ENCODE measurements around the gene ATP1A4.

ATP1A4 gene

DNA sequence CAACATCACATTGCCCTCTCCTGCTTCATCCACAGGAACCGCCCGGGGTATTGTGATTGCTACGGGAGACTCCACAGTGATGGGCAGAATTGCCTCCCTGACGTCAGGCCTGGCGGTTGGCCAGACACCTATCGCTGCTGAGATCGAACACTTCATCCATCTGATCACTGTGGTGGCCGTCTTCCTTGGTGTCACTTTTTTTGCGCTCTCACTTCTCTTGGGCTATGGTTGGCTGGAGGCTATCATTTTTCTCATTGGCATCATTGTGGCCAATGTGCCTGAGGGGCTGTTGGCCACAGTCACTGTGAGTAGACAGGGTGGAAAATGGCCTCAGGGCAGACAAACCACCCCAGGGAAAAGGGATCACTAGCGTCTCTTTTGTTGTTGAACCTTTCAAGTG is 12.7 kb downstream of the ATP1A4 start:
- Mint-ChIP-seq H3K27ac (no peak overlapping the region), H3K36me3 (no peaks in the 10 kb centered on the region), H3K9me3 (no peaks in the 10 kb centered on the region), H3K27me3 (peaks cover 45% of the 10 kb centered on the region), H3K4me1 (peaks cover under 1% of the 10 kb centered on the region), H3K4me3 (no peak overlapping the region)
- CTCF ChIA-PET = no interaction called here
- DNase-seq = no peak

DNA sequence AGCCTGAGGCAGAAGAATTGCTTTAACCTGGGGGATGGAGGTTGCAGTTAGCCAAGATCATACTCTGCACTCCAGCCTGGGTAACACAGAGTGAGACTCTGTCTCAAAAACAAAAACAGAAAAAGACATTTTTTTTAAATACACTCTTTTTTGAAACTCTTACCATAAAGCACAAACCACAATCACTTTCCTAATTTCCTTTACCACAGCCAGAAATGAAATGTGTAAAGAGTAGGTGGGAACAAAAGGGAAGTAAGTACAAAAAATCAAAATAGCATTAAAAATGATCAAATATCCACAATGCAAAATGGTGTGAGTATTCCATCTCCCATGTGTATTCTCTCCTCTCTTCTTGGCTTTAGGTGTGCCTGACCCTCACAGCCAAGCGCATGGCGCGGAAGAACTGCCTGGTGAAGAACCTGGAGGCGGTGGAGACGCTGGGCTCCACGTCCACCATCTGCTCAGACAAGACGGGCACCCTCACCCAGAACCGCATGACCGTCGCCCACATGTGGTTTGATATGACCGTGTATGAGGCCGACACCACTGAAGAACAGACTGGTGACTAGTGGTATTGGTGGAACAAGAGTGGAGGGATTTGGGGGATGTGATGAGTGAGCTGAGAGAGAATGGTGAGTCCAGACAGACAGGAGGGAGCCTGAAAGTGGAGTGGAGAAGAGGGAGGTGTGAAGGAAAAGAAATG is 14.9 kb downstream of the ATP1A4 start:
- peaks cover 8% of the 10 kb centered on the region for H3K4me1 Mint-ChIP-seq
- DNase-seq = no peak
- H3K27ac Mint-ChIP-seq = no peak overlapping the region
- no peaks in the 10 kb centered on the region for H3K36me3 Mint-ChIP-seq
- CTCF ChIA-PET = no interaction called here
- no peak overlapping the region for H3K4me3 Mint-ChIP-seq
- no peaks in the 10 kb centered on the region for H3K9me3 Mint-ChIP-seq
- peaks cover 51% of the 10 kb centered on the region for H3K27me3 Mint-ChIP-seq

DNA sequence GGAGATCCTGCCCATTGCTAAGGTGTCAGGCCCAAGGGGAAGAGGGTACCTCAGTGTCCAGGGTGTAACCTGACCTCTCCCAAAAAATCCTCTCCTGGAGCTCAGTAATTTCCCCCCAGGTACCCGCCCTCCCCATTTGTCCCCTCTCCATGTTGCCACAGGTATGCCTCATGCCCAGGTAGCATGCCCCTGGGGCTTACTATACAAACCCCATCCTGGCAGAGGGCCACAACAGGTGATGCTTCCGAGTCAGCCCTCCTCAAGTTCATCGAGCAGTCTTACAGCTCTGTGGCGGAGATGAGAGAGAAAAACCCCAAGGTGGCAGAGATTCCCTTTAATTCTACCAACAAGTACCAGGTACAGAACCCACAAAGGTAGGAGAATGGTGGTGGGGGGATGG is 15.7 kb downstream of the ATP1A4 start:
- no peak for DNase-seq
- Mint-ChIP-seq H3K27me3 (peaks cover 52% of the 10 kb centered on the region), H3K36me3 (no peaks in the 10 kb centered on the region), H3K27ac (no peak overlapping the region), H3K4me3 (no peak overlapping the region), H3K9me3 (no peaks in the 10 kb centered on the region), H3K4me1 (peaks cover 8% of the 10 kb centered on the region)
- CTCF ChIA-PET = interaction anchor here (1.1 kb wide), 1 partner anchor 85 kb away, joined by 3 read pairs; no protein-coding TSS in a partner anchor

DNA sequence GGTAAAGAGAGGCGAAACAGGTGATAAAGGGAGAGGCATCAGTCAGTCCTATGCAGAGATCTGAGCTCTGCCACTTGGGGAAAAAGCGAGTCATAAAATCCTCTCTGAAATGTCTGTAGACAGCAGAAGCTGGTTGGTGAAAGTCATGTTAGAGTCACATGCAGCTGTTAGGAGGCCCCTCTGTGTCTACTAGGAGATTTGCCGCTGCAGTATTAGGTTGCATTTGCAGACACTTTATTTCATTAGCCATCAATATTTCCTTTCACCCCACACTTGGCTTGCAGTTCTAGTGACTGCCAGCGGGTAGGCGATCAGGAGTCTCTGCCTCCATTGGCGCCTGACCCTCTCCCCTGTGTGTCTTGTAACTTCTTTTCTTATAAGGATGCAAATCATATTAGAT is 16.2 kb downstream of the ATP1A4 start:
- Mint-ChIP-seq H3K36me3 (no peaks in the 10 kb centered on the region), H3K4me3 (no peak overlapping the region), H3K27me3 (peaks cover 56% of the 10 kb centered on the region), H3K9me3 (no peaks in the 10 kb centered on the region), H3K4me1 (peaks cover 8% of the 10 kb centered on the region), H3K27ac (no peak overlapping the region)
- CTCF ChIA-PET = interaction anchor here (1.1 to 1.9 kb wide), 2 partner anchors 85 to 209 kb away, joined by 3 to 6 read pairs; no protein-coding TSS in a partner anchor
- DNase-seq = no peak

DNA sequence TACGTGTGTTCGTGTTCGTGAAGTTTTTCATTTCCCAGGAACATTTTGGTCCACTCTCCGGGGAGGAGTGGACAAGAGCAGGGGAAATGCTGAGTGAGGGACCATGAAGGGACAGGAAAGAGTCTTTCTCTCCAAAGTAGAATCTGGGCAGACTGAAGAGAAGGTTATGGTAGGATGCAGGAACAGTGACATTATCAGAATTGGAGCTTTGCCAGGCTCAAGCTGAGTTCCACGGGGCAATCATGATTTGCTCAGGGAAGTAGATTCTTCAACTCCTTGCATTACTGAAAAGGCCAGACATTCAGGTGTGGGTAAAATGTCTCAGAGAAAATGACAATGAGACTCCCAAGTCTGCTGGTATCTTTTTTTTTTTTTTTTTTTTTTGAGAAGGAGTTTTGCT is 16.6 kb downstream of the ATP1A4 start:
- Mint-ChIP-seq H3K36me3 (no peaks in the 10 kb centered on the region), H3K4me1 (peaks cover 8% of the 10 kb centered on the region), H3K27me3 (peaks cover 61% of the 10 kb centered on the region), H3K4me3 (no peak overlapping the region), H3K9me3 (no peaks in the 10 kb centered on the region), H3K27ac (no peak overlapping the region)
- no peak for DNase-seq
- CTCF ChIA-PET = interaction anchor here (1.1 to 1.9 kb wide), 2 partner anchors 84 to 209 kb away, joined by 3 to 6 read pairs; no protein-coding TSS in a partner anchor

DNA sequence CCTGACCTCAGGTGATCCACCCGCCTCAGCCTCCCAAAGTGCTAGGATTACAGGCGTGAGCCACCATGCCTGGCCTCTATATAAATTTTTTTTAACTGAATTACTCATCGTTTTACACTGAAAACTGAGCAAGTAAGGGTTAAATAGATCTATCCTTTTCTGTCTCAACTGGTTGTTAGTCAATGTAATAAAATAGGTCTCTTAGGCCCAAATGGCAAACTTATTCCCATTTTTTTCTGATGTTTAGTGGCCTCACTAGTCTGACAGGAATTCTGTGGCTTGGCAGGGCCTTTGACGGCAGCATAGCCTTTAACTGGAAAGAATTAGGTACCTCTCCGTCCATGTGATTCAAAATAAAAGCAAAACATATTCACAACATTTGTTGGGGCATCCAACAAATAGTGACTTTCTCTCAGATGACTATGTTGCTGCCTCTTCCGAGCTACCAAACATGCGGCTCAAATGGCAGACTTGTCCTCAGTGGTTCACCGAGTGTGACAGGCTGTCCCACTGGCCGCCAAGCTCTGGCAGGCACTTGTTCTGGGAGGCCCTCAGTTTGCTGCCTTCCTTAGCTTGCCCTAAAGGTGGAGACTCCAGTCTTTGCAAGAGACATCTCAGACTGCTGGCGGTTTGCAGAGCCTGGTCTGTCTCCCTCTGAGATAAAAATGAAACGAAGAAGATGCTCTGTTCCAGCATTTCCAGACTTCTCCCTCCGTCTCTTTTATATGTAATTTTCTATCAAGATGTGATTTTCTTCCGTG is 17.4 kb downstream of the ATP1A4 start:
- DNase-seq = no peak
- Mint-ChIP-seq H3K27ac (no peak overlapping the region), H3K27me3 (peaks cover 63% of the 10 kb centered on the region)

DNA sequence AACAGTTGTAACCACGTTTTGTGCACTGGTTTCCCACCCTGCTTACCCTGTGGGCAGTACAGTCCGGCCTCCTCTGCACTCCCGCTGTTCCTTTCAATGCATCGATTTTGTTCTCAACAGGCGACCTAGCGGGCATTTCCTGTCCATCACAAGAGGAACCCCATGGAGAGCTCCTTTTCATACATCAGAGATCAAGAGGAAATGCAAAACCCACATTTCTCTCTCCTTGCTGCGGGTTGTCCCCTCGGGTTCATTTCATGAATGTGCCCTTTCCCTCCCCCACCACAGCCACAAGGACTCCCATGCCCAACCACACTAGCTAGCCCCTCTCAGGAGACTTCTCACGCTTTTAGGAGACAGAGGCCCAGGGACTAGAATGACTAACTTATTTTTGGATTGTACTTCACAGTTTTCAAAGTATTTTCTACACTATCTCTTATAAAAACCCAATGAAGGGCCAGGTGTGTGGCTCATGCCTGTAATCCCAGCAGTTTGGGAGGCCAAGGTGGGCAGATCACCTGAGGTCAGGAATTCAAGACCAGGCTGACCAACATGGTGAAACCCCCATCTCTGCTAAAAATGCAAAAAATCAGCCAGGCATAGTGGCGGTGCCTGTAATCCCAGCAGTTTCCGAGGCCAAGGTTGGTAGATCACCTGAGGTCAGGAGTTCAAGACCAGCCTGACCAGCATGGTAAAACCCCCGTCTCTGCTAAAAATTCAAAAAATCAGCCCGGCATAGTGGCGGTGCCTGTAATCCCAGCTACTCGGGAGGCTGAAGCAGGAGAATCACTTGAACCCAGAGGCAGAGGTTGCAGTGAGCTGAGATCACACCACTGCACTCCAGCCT is 18.4 kb downstream of the ATP1A4 start:
- no peak overlapping the region for H3K4me3 Mint-ChIP-seq
- H3K27me3 Mint-ChIP-seq = peaks cover 71% of the 10 kb centered on the region
- peaks cover 8% of the 10 kb centered on the region for H3K4me1 Mint-ChIP-seq
- H3K27ac Mint-ChIP-seq = no peak overlapping the region
- CTCF ChIA-PET = interaction anchor here (0.6 to 1.9 kb wide), 4 partner anchors 82 to 207 kb away, joined by 3 to 6 read pairs (median 4); no protein-coding TSS in a partner anchor
- DNase-seq = no peak
- H3K36me3 Mint-ChIP-seq = no peaks in the 10 kb centered on the region
- H3K9me3 Mint-ChIP-seq = no peaks in the 10 kb centered on the region

More for the DNA sequence above, 17.4 kb downstream of the ATP1A4 start:
- H3K9me3 Mint-ChIP-seq = no peaks in the 10 kb centered on the region
- no peak overlapping the region for H3K4me3 Mint-ChIP-seq
- no peaks in the 10 kb centered on the region for H3K36me3 Mint-ChIP-seq
- CTCF ChIA-PET = interaction anchor here (1.1 to 1.9 kb wide), 2 partner anchors 83 to 208 kb away, joined by 5 to 6 read pairs; no protein-coding TSS in a partner anchor
- peaks cover 8% of the 10 kb centered on the region for H3K4me1 Mint-ChIP-seq

DNA sequence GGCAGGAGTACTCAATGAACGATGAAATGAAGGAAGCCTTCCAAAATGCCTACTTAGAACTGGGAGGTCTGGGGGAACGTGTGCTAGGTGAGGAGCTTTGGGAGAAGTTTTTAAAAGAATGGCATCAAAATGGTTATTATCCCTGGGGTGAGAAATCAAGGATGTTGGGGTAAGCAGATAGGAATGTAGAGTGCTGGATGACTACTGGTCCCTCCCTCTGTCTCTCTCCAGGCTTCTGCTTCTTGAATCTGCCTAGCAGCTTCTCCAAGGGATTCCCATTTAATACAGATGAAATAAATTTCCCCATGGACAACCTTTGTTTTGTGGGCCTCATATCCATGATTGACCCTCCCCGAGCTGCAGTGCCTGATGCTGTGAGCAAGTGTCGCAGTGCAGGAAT is 20.0 kb downstream of the ATP1A4 start:
- CTCF ChIA-PET = interaction anchor here (1.3 to 1.9 kb wide), 2 partner anchors 20 to 92 kb away, joined by 3 to 4 read pairs; no protein-coding TSS in a partner anchor
- Mint-ChIP-seq H3K4me1 (peaks cover 8% of the 10 kb centered on the region), H3K27me3 (peaks cover 62% of the 10 kb centered on the region), H3K36me3 (no peaks in the 10 kb centered on the region), H3K27ac (no peak overlapping the region), H3K4me3 (no peak overlapping the region), H3K9me3 (no peaks in the 10 kb centered on the region)
- DNase-seq = no peak

DNA sequence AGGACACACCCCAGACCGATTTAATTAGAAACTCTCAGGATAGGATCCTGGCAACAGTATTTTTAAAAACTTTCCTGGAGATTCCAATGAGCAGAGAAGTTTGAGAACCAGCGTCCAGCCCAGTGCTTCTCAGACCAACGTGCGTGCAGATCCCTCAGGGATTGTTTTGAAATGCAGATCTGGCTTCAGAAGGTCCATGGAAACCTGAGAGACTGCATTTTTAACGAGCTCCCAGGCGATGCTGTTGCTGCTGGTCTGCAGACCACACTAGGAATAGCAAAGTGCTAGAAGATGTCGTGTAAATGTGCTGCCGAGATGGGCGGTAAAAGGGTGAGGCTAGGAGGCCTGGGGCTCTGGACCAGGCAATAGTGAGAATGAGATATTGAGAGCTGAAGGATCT is 20.6 kb downstream of the ATP1A4 start:
- CTCF ChIA-PET = interaction anchor here (1.3 to 1.9 kb wide), 2 partner anchors 20 to 93 kb away, joined by 3 to 4 read pairs; no protein-coding TSS in a partner anchor
- H3K27ac Mint-ChIP-seq = no peak overlapping the region
- H3K4me3 Mint-ChIP-seq = no peak overlapping the region
- H3K4me1 Mint-ChIP-seq = peaks cover 8% of the 10 kb centered on the region
- no peaks in the 10 kb centered on the region for H3K36me3 Mint-ChIP-seq
- no peak for DNase-seq
- H3K27me3 Mint-ChIP-seq = peaks cover 55% of the 10 kb centered on the region
- no peaks in the 10 kb centered on the region for H3K9me3 Mint-ChIP-seq

DNA sequence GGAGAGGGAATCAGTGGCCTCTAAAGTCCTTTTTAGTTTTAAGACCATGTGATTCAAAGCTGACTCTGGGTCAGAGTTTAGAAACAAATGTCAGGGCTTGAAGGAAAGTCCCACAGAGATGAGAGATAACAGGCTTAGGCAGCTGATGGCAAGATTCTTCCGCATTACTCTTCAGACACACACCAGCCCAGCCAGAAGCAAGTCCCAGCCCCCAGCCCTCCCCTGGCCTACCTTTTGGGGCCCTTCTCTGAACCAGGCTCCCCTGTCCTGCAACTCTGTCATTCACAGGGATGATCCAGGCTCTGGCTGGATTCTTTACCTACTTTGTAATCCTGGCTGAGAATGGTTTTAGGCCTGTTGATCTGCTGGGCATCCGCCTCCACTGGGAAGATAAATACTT is 25.8 kb downstream of the ATP1A4 start:
- Mint-ChIP-seq H3K4me3 (no peak overlapping the region), H3K4me1 (no peaks in the 10 kb centered on the region), H3K27ac (no peak overlapping the region), H3K27me3 (peaks cover 36% of the 10 kb centered on the region), H3K36me3 (no peaks in the 10 kb centered on the region), H3K9me3 (no peaks in the 10 kb centered on the region)
- CTCF ChIA-PET = interaction anchor here (1.9 kb wide), 1 partner anchor 75 kb away, joined by 4 read pairs; no protein-coding TSS in a partner anchor
- DNase-seq = no peak

DNA sequence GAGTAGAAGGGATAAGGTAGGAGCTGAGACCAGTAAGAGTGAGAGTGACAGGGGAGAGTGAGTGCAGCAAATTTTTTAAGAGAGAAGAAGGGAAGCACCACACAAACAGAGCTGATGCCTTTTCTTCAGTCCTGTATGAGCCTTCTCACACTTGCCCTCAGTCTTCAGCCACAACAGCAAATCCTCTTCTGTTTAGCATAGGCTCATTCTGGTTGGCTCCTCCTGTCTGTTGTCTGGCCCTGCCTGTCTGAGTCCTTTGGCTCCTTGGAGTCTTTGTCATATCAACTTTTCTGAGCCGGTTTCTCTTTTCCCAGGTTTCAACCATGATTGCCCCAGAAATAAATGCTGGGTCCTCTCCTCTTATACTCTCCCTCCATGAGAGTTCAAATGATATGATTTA is 26.3 kb downstream of the ATP1A4 start:
- Mint-ChIP-seq H3K36me3 (no peaks in the 10 kb centered on the region), H3K27me3 (peaks cover 33% of the 10 kb centered on the region), H3K4me3 (no peak overlapping the region), H3K9me3 (no peaks in the 10 kb centered on the region), H3K27ac (no peak overlapping the region), H3K4me1 (no peaks in the 10 kb centered on the region)
- CTCF ChIA-PET = interaction anchor here (1.9 kb wide), 1 partner anchor 74 kb away, joined by 4 read pairs; no protein-coding TSS in a partner anchor
- DNase-seq = no peak

DNA sequence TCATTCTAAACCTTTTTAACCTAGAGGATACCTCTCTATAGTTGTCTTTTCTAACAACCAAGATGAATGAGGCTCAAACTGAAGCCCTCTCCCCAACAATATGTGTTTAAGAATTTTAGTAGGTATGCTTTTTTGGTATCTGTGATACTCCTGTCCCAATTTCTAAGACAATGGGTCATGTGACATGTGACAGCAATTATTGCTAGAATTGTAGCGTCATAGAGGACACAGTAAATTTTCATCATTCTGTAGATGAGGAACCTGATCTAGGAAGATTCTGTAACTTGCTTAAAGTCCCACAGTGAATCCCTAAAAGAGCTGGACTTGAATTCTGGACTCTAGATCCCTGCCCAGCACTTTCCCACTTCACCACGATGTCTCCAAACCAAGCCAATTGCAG is 27.3 kb downstream of the ATP1A4 start:
- H3K27me3 Mint-ChIP-seq = peaks cover 24% of the 10 kb centered on the region
- CTCF ChIA-PET = no interaction called here
- no peak for DNase-seq
- H3K4me3 Mint-ChIP-seq = no peak overlapping the region
- H3K9me3 Mint-ChIP-seq = no peaks in the 10 kb centered on the region
- H3K36me3 Mint-ChIP-seq = no peaks in the 10 kb centered on the region
- no peak overlapping the region for H3K27ac Mint-ChIP-seq
- no peaks in the 10 kb centered on the region for H3K4me1 Mint-ChIP-seq

DNA sequence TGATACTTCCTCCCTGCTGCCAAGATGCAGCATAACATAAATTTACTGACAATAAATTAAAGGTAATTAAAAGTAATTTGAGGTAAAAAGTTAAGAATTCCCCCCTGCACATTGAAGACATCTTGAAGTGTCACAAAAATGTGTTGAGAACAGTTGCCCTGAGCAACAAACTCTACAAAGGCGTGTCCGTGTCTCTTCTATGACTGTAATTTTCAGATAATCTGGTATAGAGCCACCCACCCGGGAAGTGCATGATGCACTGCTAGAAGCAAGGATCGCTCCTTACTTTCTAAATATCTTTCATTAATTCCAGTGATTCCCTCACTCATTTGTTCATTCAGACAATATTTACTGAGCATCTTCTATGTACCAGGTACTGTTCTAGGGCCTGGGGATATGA is 27.9 kb downstream of the ATP1A4 start:
- Mint-ChIP-seq H3K4me3 (no peak overlapping the region), H3K9me3 (no peaks in the 10 kb centered on the region), H3K36me3 (no peaks in the 10 kb centered on the region), H3K4me1 (no peaks in the 10 kb centered on the region), H3K27ac (no peak overlapping the region), H3K27me3 (peaks cover 18% of the 10 kb centered on the region)
- CTCF ChIA-PET = interaction anchor here (0.5 to 1.3 kb wide), 2 partner anchors 13 to 748 kb away, joined by 3 to 4 read pairs; no protein-coding TSS in a partner anchor
- DNase-seq = no peak

DNA sequence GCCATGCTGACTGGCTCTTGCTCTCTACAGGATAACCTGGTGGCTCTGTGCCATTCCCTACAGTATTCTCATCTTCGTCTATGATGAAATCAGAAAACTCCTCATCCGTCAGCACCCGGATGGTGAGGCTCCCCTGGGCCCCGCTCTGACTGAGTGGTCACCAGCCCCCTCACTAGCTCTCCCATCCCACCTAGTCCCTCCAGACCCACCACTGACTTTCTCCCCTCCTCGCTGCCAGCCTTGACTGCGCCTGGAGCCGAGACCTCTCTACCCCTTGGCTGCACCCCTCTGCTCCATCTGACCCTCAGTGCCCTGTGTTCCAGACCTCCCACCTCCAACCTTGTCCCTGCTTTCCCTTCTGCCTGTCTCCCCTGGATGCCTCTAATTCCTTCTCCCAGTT is 34.8 kb downstream of the ATP1A4 start:
- DNase-seq = no peak
- Mint-ChIP-seq H3K36me3 (no peaks in the 10 kb centered on the region), H3K4me1 (no peaks in the 10 kb centered on the region), H3K27me3 (peaks cover 39% of the 10 kb centered on the region), H3K4me3 (no peak overlapping the region), H3K27ac (no peak overlapping the region), H3K9me3 (no peaks in the 10 kb centered on the region)
- CTCF ChIA-PET = no interaction called here

Data from activated naive CD4-positive, alpha-beta T cell treated with anti-CD3 and anti-CD28 coated beads, Interleukin-2, amount 10 ng/mL, durations not matched to agents 7 days and 5 days (primary cell).